Measurements from ENCODE around the gene STEEP1.

DNA sequence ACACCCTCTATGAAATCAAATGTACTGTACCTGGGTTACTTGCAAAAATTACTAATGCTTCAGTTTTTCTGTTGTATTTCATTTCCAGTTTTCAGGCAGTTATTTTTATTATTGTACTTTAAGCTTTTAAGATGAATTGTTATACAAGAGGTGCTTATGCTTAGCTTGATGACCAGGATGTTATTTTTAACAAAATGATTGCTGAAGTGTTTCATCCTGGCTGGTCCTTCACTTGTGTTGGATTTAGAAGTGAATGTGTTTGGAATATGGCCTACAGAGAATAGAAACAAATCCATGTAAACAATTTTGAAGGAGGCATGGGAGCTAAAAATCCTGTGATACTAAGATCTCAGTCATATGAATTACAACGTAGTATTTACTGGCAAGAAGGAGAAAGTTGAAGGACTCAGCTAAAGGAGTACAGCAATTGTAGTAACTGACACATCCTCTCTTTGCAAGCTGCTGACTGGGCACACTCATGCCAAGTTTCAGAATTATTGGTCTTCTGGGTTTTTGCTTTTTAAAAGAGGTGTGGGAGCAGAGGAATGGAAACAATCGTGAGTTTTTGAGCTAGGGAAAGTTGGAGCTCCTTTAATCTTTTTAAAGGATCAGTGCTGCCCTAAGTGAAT lies 18.3 kb upstream of the STEEP1 start:
- TF ChIP-seq, protein P1, sequence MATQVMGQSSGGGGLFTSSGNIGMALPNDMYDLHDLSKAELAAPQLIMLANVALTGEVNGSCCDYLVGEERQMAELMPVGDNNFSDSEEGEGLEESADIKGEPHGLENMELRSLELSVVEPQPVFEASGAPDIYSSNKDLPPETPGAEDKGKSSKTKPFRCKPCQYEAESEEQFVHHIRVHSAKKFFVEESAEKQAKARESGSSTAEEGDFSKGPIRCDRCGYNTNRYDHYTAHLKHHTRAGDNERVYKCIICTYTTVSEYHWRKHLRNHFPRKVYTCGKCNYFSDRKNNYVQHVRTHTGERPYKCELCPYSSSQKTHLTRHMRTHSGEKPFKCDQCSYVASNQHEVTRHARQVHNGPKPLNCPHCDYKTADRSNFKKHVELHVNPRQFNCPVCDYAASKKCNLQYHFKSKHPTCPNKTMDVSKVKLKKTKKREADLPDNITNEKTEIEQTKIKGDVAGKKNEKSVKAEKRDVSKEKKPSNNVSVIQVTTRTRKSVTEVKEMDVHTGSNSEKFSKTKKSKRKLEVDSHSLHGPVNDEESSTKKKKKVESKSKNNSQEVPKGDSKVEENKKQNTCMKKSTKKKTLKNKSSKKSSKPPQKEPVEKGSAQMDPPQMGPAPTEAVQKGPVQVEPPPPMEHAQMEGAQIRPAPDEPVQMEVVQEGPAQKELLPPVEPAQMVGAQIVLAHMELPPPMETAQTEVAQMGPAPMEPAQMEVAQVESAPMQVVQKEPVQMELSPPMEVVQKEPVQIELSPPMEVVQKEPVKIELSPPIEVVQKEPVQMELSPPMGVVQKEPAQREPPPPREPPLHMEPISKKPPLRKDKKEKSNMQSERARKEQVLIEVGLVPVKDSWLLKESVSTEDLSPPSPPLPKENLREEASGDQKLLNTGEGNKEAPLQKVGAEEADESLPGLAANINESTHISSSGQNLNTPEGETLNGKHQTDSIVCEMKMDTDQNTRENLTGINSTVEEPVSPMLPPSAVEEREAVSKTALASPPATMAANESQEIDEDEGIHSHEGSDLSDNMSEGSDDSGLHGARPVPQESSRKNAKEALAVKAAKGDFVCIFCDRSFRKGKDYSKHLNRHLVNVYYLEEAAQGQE (IDR thresholded peaks at IDR 0.05; ENCODE audit: borderline replicate concordance), result no peak
- TF ChIP-seq, protein P2, sequence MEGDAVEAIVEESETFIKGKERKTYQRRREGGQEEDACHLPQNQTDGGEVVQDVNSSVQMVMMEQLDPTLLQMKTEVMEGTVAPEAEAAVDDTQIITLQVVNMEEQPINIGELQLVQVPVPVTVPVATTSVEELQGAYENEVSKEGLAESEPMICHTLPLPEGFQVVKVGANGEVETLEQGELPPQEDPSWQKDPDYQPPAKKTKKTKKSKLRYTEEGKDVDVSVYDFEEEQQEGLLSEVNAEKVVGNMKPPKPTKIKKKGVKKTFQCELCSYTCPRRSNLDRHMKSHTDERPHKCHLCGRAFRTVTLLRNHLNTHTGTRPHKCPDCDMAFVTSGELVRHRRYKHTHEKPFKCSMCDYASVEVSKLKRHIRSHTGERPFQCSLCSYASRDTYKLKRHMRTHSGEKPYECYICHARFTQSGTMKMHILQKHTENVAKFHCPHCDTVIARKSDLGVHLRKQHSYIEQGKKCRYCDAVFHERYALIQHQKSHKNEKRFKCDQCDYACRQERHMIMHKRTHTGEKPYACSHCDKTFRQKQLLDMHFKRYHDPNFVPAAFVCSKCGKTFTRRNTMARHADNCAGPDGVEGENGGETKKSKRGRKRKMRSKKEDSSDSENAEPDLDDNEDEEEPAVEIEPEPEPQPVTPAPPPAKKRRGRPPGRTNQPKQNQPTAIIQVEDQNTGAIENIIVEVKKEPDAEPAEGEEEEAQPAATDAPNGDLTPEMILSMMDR (IDR thresholded peaks at IDR 0.05; ENCODE audit: poor library complexity, severe bottlenecking), result no peak
- no peak for TF ChIP-seq SMC3 (conservative IDR thresholded peaks at IDR 0.05; ENCODE audit: poor library complexity)
- no peak for TF ChIP-seq POLR2AphosphoS5 (IDR thresholded peaks at IDR 0.05)
- no peak for TF ChIP-seq EZH2 (IDR thresholded peaks at IDR 0.05; ENCODE audit: borderline replicate concordance, insufficient read depth, low read length, poor library complexity, severe bottlenecking)
- no peak for TF ChIP-seq TAF1 (IDR thresholded peaks at IDR 0.05; ENCODE audit: low read depth)
- TF ChIP-seq RAD21 (conservative IDR thresholded peaks at IDR 0.05), result no peak
- no peak for TF ChIP-seq MXI1 (conservative IDR thresholded peaks at IDR 0.05; ENCODE audit: poor library complexity, severe bottlenecking)
